ENCODE results near the gene MTF2. TPM values are rescaled to one million over a fixed set of nuclear protein-coding genes. Genes with fewer than 3 reads are reported as not detected.

MTF2 gene
- total and polyA plus RNA-seq, 4 donors, result 3.2 to 17.8 (median 12.6) TPM

DNA sequence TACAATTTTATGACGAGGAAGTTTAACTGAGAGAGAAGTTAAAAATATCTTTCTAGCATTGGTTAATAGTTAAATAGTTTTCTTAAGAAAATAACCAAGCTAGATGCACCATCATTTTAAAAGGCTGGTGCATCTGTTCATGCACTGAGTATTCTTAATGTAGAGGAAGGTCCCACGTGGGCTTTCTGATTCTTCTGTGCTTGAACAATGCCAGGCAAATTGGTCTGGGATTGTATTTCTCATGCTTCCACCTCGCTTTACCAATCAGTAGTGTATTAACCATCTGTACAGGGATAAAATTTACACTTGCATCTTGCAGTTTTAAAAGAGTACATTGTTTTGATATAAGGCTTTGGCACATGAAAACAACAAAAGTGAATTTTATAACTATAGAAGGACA, 47.4 kb upstream of the MTF2 start (continued):
- TF ChIP-seq FOXA1 (IDR thresholded peaks at IDR 0.05), result no peak
- TF ChIP-seq EGR1 (IDR thresholded peaks at IDR 0.05; ENCODE audit: low read depth in 2 of 2), result no peak
- TF ChIP-seq ZBTB33 (IDR thresholded peaks at IDR 0.05), result no peak
- no peak for TF ChIP-seq RXRA (IDR thresholded peaks at IDR 0.05)
- no peak for TF ChIP-seq HNF4A (conservative IDR thresholded peaks at IDR 0.05)
- TF ChIP-seq RAD21 (IDR thresholded peaks at IDR 0.05), result no peak

DNA sequence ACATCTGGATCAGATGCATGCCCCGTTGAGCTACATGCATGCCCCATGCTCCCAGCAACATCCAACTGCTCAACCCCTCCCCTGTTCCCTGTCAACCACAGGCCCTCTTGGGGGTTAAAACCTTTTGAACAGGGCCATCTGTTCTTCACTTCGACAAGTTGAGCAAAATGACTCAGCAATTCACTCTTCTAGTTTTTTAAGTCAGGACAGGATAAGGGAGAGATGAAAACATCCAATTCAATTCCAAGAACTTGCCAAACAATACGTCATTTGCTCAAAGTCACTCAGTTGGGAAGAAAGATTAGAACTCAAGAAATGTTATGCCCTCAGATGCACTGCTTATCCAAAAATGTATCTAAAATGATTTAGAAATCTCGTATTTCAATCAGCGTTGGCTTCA, 46.1 kb upstream of the MTF2 start:
- no peak overlapping the region for H3K27ac ChIP-seq (ENCODE audit: low read depth in 1 of 2, low read length in 2 of 2)
- no peak overlapping the region for H3K4me3 ChIP-seq (ENCODE audit: low read depth in 1 of 3, low read length in 3 of 3)
- no peaks in the 10 kb centered on the region for H3K36me3 ChIP-seq (ENCODE audit: control insufficient read depth in 4 of 4, insufficient read depth in 3 of 4, low read depth in 1 of 4, low read length in 3 of 4)
- H3K27me3 ChIP-seq (ENCODE audit: control insufficient read depth in 4 of 4, insufficient read depth in 4 of 4, low read length in 3 of 4), result no peaks in the 10 kb centered on the region
- TF ChIP-seq HNF4A (conservative IDR thresholded peaks at IDR 0.05), result no peak
- TF ChIP-seq SP1 (IDR thresholded peaks at IDR 0.05), result no peak
- TF ChIP-seq REST (IDR thresholded peaks at IDR 0.05), result no peak
- no peak for TF ChIP-seq EGR1 (IDR thresholded peaks at IDR 0.05; ENCODE audit: low read depth in 2 of 2)
- DNase-seq (ENCODE audit: low spot score), result no peak
- H3K9me3 ChIP-seq (ENCODE audit: control insufficient read depth in 4 of 4, low read length in 3 of 4), result no peaks in the 10 kb centered on the region
- WGBS, result 71% methylated on average over 5 of the region's 5 CpGs
- no peak overlapping the region for H3K9ac ChIP-seq (ENCODE audit: low read depth in 1 of 2, low read length in 2 of 2)
- H3K4me1 ChIP-seq (ENCODE audit: control insufficient read depth in 4 of 4, insufficient read depth in 4 of 4, low read length in 3 of 4), result no peaks in the 10 kb centered on the region

DNA sequence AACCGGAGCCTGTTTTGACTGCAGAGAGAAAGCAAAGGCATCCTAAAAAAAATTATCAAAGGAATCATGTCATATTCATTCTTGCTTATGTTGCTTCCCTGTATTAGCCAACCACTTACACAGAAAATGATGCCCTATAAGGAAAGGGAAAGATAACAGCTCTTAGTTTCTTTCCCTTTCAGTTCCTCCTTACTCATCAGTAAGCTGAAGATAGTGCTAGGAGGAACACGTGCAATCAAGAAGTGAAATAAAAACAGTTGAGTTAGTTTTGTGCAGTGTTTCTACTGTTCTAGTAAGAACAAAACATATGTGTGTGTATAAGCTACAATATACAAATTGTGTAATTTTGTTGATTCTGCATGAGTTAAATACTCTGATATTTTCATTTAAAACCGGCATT, 45.3 kb upstream of the MTF2 start:
- no peaks in the 10 kb centered on the region for H3K27me3 ChIP-seq (ENCODE audit: control insufficient read depth in 4 of 4, insufficient read depth in 4 of 4, low read length in 3 of 4)
- no peak overlapping the region for H3K27ac ChIP-seq (ENCODE audit: low read depth in 1 of 2, low read length in 2 of 2)
- H3K9ac ChIP-seq (ENCODE audit: low read depth in 1 of 2, low read length in 2 of 2), result no peak overlapping the region
- DNase-seq (ENCODE audit: low spot score), result no peak
- no peaks in the 10 kb centered on the region for H3K36me3 ChIP-seq (ENCODE audit: control insufficient read depth in 4 of 4, insufficient read depth in 3 of 4, low read depth in 1 of 4, low read length in 3 of 4)
- no peaks in the 10 kb centered on the region for H3K9me3 ChIP-seq (ENCODE audit: control insufficient read depth in 4 of 4, low read length in 3 of 4)
- H3K4me1 ChIP-seq (ENCODE audit: control insufficient read depth in 4 of 4, insufficient read depth in 4 of 4, low read length in 3 of 4), result no peaks in the 10 kb centered on the region
- TF ChIP-seq NR2F2 (IDR thresholded peaks at IDR 0.05) (no peak), HNF4G (IDR thresholded peaks at IDR 0.05) (no peak), JUND (IDR thresholded peaks at IDR 0.05) (no peak), FOXA2 (IDR thresholded peaks at IDR 0.05) (no peak), TAF1 (conservative IDR thresholded peaks at IDR 0.05) (no peak), GABPA (IDR thresholded peaks at IDR 0.05 in 1 of 2, conservative IDR thresholded peaks at IDR 0.05 in 1 of 2) (no peak), FOXA1 (IDR thresholded peaks at IDR 0.05) (no peak), EGR1 (IDR thresholded peaks at IDR 0.05; ENCODE audit: low read depth in 2 of 2) (no peak), RAD21 (IDR thresholded peaks at IDR 0.05) (no peak), YY1 (IDR thresholded peaks at IDR 0.05) (no peak), CTCF (IDR thresholded peaks at IDR 0.05; ENCODE audit: low read depth, low read length, missing input control) (no peak), HNF4A (conservative IDR thresholded peaks at IDR 0.05) (no peak), RXRA (IDR thresholded peaks at IDR 0.05) (no peak), ZBTB33 (IDR thresholded peaks at IDR 0.05) (no peak)
- TF ChIP-seq, protein P1, sequence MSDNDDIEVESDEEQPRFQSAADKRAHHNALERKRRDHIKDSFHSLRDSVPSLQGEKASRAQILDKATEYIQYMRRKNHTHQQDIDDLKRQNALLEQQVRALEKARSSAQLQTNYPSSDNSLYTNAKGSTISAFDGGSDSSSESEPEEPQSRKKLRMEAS (IDR thresholded peaks at IDR 0.05), result no peak
- TF ChIP-seq, protein P2, sequence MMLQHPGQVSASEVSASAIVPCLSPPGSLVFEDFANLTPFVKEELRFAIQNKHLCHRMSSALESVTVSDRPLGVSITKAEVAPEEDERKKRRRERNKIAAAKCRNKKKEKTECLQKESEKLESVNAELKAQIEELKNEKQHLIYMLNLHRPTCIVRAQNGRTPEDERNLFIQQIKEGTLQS (IDR thresholded peaks at IDR 0.05), result no peak
- no peak overlapping the region for H3K4me3 ChIP-seq (ENCODE audit: low read depth in 1 of 3, low read length in 3 of 3)
- 74% methylated on average over 3 of the region's 3 CpGs for WGBS

All from liver (tissue), 9 donors.